Sciatic nerve (tissue), 2 donors: Measurements from ENCODE around the gene EIF4G3. TPM values are rescaled to one million over a fixed set of nuclear protein-coding genes. Genes with fewer than 3 reads are reported as not detected.

Experiments
- ATAC-seq: fragments of 200-7000 bp; cut with Tn5 transposase; one replicate; pipeline ENCODE4 v1.9.1; 2020; ENCODE audit warnings: mild to moderate bottlenecking, moderate library complexity
- DNase-seq: peaks from one replicate; pipeline ENCODE4 v3.0.0-alpha.2; 2020; ENCODE audit warnings: low spot score
- intact Hi-C: fragments of 100-400 bp; cut with DNase I; formaldehyde crosslinking; loops from one replicate; pipeline ENCODE4 v1.14.2; 2022
- total RNA-seq: library from RNA; stranded (reverse); fragmentation: NEBNext Ultra II Directional; extraction: Animal tissue kit (Norgen Biotek cat#: 25700); gene quantifications from one replicate; pipeline ENCODE4 v1.2.1, GENCODE V29; 2021
- donor health status: DM: no; HTN: no; CAD: no.
- donor health status: DM: no; HTN: no; CAD: no.

EIF4G3 gene
- total RNA-seq, 1 donor from 2014 or later = 67.7 TPM

DNA sequence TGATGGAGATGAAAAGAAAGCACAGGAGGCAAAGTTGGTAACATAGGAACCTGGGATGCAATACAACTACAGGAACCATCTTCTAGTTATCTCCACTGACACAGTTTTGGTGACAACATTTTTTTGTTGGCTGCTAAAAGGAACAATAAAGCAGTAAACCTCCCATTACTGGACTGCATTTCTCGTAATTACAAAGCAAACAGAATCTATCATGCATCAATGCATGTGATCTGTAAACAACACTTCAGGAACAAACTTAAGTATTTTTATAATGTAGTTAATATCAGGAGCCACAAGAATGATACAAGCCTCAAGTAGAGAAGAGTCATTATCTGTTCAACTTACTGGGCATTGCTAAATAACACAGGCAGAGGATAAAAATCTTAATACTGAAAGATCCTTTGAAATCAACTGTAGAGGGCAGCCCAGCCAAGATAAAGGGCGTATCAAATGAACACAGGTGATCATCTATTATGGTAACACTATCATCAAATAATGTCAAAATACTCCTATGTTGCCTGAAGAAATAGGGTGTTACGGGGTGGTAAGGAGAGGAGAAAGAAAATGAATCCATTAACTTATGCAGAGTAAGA lies 193.3 kb downstream of the EIF4G3 start:
- DNase-seq (no peak), ATAC-seq (no peak)
- intact Hi-C loops = no loop called here

GRCh38 chr1:20982316-20982715 lies 194.4 kb downstream of the EIF4G3 start:
- no peak for ATAC-seq
- intact Hi-C loops = no loop called here
- no peak for DNase-seq

DNA sequence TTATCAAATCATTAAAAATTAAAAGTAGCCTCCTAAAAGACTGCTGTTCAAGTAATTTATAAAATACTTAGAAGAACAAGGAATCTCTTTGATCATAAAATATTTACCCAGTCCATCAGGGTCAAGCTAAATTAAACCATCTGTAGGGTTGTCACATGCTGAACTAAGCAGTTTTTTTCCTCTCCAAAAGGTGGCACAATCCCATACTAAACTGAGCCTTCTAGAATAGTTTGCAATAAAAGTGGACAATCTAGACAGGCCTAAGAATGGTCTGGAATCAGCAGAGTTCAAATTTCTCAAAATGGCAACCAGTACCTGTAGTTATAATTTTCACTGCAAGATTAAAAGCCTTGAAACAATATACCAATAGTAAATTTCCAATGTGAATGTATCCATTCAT lies 194.8 kb downstream of the EIF4G3 start:
- DNase-seq = no peak
- ATAC-seq = peak; percentile 81
- intact Hi-C loops = no loop called here

- intact Hi-C loops = no loop called here
- DNase-seq (no peak), ATAC-seq (no peak)
Measured at GRCh38 chr1:20980051-20980450, 196.6 kb downstream of the EIF4G3 start.

DNA sequence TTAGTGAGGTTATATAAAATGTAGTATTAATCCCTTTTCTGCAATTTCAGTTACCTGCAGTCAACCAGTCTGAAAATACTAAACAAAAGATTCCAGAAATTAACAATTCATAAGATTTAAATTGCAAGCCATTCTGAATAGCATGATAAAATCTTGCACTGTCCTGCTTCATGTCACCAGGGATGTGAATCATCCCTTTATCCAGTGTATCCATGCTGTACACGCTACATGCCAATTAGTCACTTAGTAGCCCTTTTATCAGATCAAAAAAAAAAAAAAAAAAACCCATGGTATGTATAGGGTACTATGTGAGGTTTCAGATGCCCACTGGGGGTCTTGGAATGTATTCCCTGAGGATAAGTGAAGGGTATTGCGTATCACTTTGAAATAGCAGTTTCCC lies 198.3 kb downstream of the EIF4G3 start:
- intact Hi-C loops = no loop called here

GRCh38 chr1:20975668-20976067 lies 201.0 kb downstream of the EIF4G3 start:
- intact Hi-C loops = no loop called here
- ATAC-seq = no peak

More for the DNA sequence above, 198.3 kb downstream of the EIF4G3 start:
- ATAC-seq = no peak
- no peak for DNase-seq

DNA sequence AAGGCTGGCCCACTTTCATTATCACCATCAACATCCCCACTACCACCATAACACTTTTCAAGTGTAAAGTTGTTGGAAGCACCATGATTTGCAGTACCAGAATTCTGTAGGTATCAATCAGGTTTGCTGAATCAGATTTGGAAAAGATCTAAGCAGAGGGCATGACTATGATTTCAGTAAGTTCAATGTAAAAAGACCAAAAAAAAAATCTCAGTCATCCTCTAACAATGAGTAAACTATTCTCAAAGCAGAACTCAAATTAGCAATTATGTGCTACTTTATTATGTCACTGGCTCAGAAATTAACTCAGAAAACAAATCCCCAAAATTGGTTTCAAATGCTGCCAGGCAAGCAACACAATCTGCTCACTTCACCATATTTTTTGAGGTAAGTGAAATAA lies 201.7 kb downstream of the EIF4G3 start:
- intact Hi-C loops = no loop called here
- ATAC-seq (no peak), DNase-seq (no peak)

More at GRCh38 chr1:20975668-20976067, 201.0 kb downstream of the EIF4G3 start:
- no peak for DNase-seq

- intact Hi-C loops = no loop called here
- ATAC-seq (no peak), DNase-seq (no peak)
Measured at GRCh38 chr1:20974069-20974468, 202.6 kb downstream of the EIF4G3 start.

- intact Hi-C loops = no loop called here
- DNase-seq (no peak), ATAC-seq (no peak)
Measured at GRCh38 chr1:20972855-20973254, 203.8 kb downstream of the EIF4G3 start.

- intact Hi-C loops = no loop called here
- ATAC-seq (peak; percentile 46), DNase-seq (no peak)
Measured at GRCh38 chr1:20964540-20965484, 211.9 kb downstream of the EIF4G3 start.

DNA sequence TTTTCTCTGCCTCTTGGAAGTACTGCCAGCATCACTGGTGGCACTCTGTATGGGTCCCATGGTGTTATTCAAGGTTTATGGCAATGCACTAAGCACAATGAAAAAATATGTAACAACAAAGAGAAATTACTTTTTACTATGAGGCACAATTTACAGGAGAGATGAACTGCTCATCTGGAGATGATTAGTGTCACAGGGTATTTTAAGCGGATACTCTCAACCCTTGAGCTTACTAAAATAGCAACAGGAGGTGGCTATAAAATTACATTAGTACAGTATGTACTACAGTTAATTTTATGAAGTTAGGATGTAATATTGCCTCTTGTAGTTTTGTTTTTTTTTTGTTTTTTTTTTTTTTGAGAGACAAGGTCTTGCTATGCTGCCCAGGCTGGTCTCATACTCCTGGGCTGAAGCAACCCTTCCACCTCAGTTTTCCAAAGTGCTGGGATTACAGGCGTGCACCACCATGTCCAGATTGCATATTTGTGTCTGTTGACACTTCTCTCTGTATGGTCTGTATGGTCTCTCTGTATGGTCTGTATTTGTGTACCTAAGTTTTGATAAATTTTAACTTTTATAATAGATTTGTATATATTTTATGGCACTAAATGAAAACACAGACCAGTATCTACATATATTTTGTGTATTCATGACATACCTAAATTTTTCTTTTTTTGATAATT lies 214.0 kb downstream of the EIF4G3 start:
- intact Hi-C loops = no loop called here
- ATAC-seq (no peak), DNase-seq (no peak)

GRCh38 chr1:20958430-20958829 lies 218.3 kb downstream of the EIF4G3 start:
- ATAC-seq = no peak
- intact Hi-C loops = no loop called here
- no peak for DNase-seq

- DNase-seq (no peak), ATAC-seq (no peak)
- intact Hi-C loops = no loop called here
Measured at GRCh38 chr1:20956272-20956671, 220.4 kb downstream of the EIF4G3 start.

DNA sequence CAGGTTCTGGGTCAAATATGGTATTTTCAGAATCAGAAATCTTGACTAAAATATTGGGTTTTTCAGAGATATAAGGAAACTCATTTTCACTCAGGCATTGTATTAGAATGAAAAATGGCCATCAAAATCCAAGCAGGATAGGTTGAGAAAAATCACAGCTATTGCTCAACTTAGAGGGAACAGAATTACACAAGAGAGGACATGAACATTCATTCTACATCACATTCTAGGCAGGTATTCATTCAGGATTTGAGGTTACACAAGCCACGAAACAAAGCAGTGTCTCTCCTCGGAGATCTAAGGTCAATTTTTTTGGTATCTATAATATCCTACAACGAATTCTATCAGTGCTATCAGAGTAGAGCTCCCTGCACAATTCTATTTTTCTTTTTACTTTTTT lies 226.0 kb downstream of the EIF4G3 start:
- intact Hi-C loops = no loop called here
- ATAC-seq = no peak
- no peak for DNase-seq

DNA sequence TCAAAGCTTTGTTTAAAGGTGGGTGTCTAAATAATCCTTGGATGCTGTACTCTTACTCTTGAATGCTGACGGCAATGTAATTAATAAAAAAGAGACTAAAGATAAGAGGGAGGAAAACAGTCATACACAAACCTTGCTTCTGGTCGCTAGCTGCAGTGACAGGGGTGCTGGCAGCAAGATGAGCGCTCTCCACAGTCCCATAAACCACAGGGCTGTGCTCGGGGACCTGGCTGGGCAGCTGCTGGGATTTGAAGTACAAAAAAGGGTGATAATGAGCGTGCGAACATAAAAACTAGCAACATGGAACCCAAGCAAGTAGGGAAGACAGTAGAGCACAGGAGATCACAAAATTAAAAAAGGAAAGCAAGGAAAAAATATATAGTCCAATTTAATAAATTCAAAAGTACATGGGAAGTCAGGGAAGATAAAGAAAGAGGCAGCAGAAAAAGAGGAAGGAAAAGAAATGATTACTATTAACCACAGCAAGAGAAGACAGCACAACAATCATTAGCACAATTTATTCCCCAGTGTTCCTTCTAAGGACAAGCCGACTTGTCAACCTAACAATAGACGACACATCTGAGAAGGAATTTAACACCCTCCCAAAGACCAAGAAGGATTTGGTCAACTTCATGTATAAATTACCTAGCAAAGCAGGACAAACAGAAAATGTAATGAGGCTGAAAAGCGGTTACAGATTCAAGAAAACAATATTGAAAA lies 226.7 kb downstream of the EIF4G3 start:
- intact Hi-C loops = no loop called here

GRCh38 chr1:20948101-20948500 lies 228.6 kb downstream of the EIF4G3 start:
- intact Hi-C loops = no loop called here
- no peak for ATAC-seq
- no peak for DNase-seq

More for the DNA sequence above, 226.7 kb downstream of the EIF4G3 start:
- DNase-seq (no peak), ATAC-seq (no peak)

GRCh38 chr1:20947409-20947808 lies 229.3 kb downstream of the EIF4G3 start:
- ATAC-seq (no peak), DNase-seq (no peak)
- intact Hi-C loops = no loop called here

DNA sequence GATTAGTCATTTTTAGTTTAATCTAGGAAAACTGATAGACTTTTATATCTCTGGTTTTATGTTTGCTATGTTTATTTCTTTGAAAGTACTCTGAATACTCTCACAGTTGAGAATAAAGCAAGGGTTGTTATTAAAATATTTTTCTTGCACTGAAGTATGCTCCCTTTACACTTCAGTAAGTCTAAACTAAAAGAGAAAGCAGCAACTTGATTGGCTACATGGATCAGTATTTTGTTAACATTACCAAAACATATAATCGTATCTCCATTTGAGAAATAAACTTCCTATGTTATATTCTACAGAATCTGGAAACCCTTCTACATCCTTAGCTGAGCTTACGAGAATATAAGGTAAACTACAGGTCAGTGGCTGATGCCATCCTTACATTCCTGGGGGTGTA lies 240.1 kb downstream of the EIF4G3 start:
- DNase-seq = no peak
- ATAC-seq = no peak
- intact Hi-C loops = no loop called here

- DNase-seq (no peak), ATAC-seq (no peak)
- intact Hi-C loops = no loop called here
Measured at GRCh38 chr1:20936216-20936615, 240.5 kb downstream of the EIF4G3 start.
